Adrenal gland (tissue), 12 donors: Measurements from ENCODE around the gene AQP12B. TPM values are rescaled to one million over a fixed set of nuclear protein-coding genes. Genes with fewer than 3 reads are reported as not detected.

Experiments
- DNase-seq, 7 donors: peaks; one replicate each; pipeline ENCODE4 v3.0.0-alpha.2; 2019 to 2020
- H3K27ac ChIP-seq, 5 donors: fragments of 200-600 bp; sonication (generic) in 4 of 5; 1 replicate in 3 of 5; 2 replicates in 2 of 5; pipeline versions ENCODE4 v1.5.1 to v1.8.0; 2016 to 2020; ENCODE audit warnings: mild to moderate bottlenecking in 1 of 5
- H3K27me3 ChIP-seq: fragments of 200-600 bp; 2 replicates; pipeline ENCODE4 v1.8.0; 2021
- H3K36me3 ChIP-seq, 2 donors: fragments of 200-600 bp; replicated peaks in 1 of 2; 1 replicate in 1 of 2; 2 replicates in 1 of 2; pipeline versions ENCODE4 v1.5.1 to v1.8.0; 2018 to 2022
- H3K4me1 ChIP-seq, 2 donors: fragments of 200-600 bp; replicated peaks in 1 of 2; 1 replicate in 1 of 2; 2 replicates in 1 of 2; pipeline versions ENCODE4 v1.5.1 to v1.8.0; 2018 to 2021
- H3K4me3 ChIP-seq, 4 donors: fragments of 200-600 bp; sonication (generic) in 3 of 4; one replicate each; pipeline ENCODE4 v1.5.1; 2016 to 2018
- H3K9me3 ChIP-seq, 3 donors: fragments of 200-600 bp; sonication (generic) in 1 of 3; replicated peaks in 1 of 3; 1 replicate in 2 of 3; 2 replicates in 1 of 3; pipeline versions ENCODE4 v1.5.1 to v1.8.0; 2016 to 2021
- CTCF ChIP-seq, 6 experiments: fragments of 450-650 bp in 4 of 6; fragments of 200-600 bp in 2 of 6; sonication (generic) in 1 of 6; IDR thresholded peaks; 1 replicate in 5 of 6; 2 replicates in 1 of 6; pipeline versions ENCODE4 v1.5.1 to v1.8.0; 2016 to 2021; ENCODE audit warnings: antibody characterized with exemption in 6 of 6, mild to moderate bottlenecking in 2 of 6, moderate library complexity in 1 of 6
- POLR2A ChIP-seq, 2 donors: fragments of 450-650 bp; IDR thresholded peaks; one replicate each; pipeline ENCODE4 v1.6.1; 2017; ENCODE audit warnings: antibody characterized with exemption in 2 of 2, mild to moderate bottlenecking in 2 of 2, moderate library complexity in 1 of 2
- WGBS, 4 donors: extraction: QIAGEN DNeasy Blood & Tissue Kit in 2 of 4; methylation state at CpG; one replicate each; pipeline versions ENCODE4 v1.1.5 to v1.1.7; 2013 to 2017; 5-methylcytosine and 5-hydroxymethylcytosine counted together
- intact Hi-C, 2 donors: fragments of 100-400 bp; cut with DNase I; formaldehyde crosslinking; loops; one replicate each; pipeline versions ENCODE4 v1.14.1 to v1.15.0; 2022 to 2023
- polyA plus RNA-seq, 3 donors: library from polyadenylated mRNA; stranded (reverse); fragments of 200-250 nt in 2 of 3; fragments of 350-450 nt in 1 of 3; fragmentation: Illumina TruSeq in 1 of 3; extraction: RNeasy Lipid Tissue Mini Kit (QIAGEN cat#74804) in 1 of 3; gene quantifications; one replicate each; pipeline ENCODE4 v1.2.3, GENCODE V29; 2013 to 2014
- total RNA-seq, 9 donors: library from RNA; depleted of rRNA in 4 of 9; stranded (reverse); fragments of >200 nt in 4 of 9; fragments of 120-200 nt in 1 of 9; fragmentation: NEBNext Ultra II Directional in 1 of 9; extraction: Animal tissue kit (Norgen Biotek cat#: 25700) in 1 of 9; gene quantifications; one replicate each; pipeline versions ENCODE4 v1.1.0 to v1.2.4, GENCODE V29; 2013 to 2023
- donor health status: healthy with polysubstance abuse.
- donor health status: Bipolar disorder and iron deficiency.
- donor health status: DM: yes; HTN: yes; CAD: no.
- donor health status: DM: no; HTN: no; CAD: no.
- donor health status: DM: no; HTN: no; CAD: no.
- donor health status: DM: yes; HTN: yes; CAD: no.

The AQP12B gene
- total and polyA plus RNA-seq, 12 donors: 0.07 to 0.48 TPM; not detected in 10

GRCh38 chr2:240703417-240704341 lies 21.0 kb upstream of the AQP12B start:
- H3K27ac ChIP-seq: no peak overlapping the region
- no peaks in the 10 kb centered on the region for H3K9me3 ChIP-seq
- TF ChIP-seq POLR2A (IDR thresholded peaks at IDR 0.05) (no peak), CTCF (IDR thresholded peaks at IDR 0.05) (no peak)
- 54 to 73% (median 64%) methylated on average over 10 to 18 of the region's 18 CpGs for WGBS, 4 donors
- peaks cover 21% of the 10 kb centered on the region for H3K27me3 ChIP-seq
- H3K4me1 ChIP-seq: no peaks in the 10 kb centered on the region
- H3K36me3 ChIP-seq: no peaks in the 10 kb centered on the region
- no peak overlapping the region for H3K4me3 ChIP-seq
- DNase-seq: no peak
- intact Hi-C loops: loop anchor here (5.0 to 10.0 kb wide), 2 partner anchors 189 to 191 kb away; no protein-coding TSS in a partner anchor

- Histone ChIP-seq H3K9me3 (no peaks in the 10 kb centered on the region), H3K27me3 (peaks cover 15% of the 10 kb centered on the region), H3K4me1 (no peaks in the 10 kb centered on the region), H3K27ac (no peak overlapping the region), H3K4me3 (no peak overlapping the region), H3K36me3 (no peaks in the 10 kb centered on the region)
- WGBS, 4 donors: 74 to 84% (median 79%) methylated on average over 7 to 9 of the region's 9 CpGs
- TF ChIP-seq CTCF (IDR thresholded peaks at IDR 0.05) (no peak), POLR2A (IDR thresholded peaks at IDR 0.05) (no peak)
- no peak for DNase-seq
- intact Hi-C loops: loop anchor here (5.0 to 10.0 kb wide), 2 partner anchors 188 to 190 kb away; no protein-coding TSS in a partner anchor
These were observed 19.9 kb upstream of the AQP12B start for GRCh38 chr2:240702640-240703011.

GRCh38 chr2:240701736-240702639 lies 19.3 kb upstream of the AQP12B start:
- WGBS, 4 donors: 82 to 89% (median 86%) methylated on average over 10 to 30 of the region's 30 CpGs
- TF ChIP-seq CTCF (IDR thresholded peaks at IDR 0.05): no peak
- no peak for TF ChIP-seq POLR2A (IDR thresholded peaks at IDR 0.05)

More at GRCh38 chr2:240701736-240702639, 19.3 kb upstream of the AQP12B start:
- Histone ChIP-seq H3K4me1 (no peaks in the 10 kb centered on the region), H3K4me3 (no peak overlapping the region), H3K36me3 (no peaks in the 10 kb centered on the region), H3K27ac (no peak overlapping the region), H3K27me3 (peaks cover 15% of the 10 kb centered on the region), H3K9me3 (no peaks in the 10 kb centered on the region)
- DNase-seq: no peak
- intact Hi-C loops: loop anchor here (5.0 to 10.0 kb wide), 2 partner anchors 187 to 190 kb away; no protein-coding TSS in a partner anchor
